ENCODE results near the gene GDF2.

GDF2 gene

DNA sequence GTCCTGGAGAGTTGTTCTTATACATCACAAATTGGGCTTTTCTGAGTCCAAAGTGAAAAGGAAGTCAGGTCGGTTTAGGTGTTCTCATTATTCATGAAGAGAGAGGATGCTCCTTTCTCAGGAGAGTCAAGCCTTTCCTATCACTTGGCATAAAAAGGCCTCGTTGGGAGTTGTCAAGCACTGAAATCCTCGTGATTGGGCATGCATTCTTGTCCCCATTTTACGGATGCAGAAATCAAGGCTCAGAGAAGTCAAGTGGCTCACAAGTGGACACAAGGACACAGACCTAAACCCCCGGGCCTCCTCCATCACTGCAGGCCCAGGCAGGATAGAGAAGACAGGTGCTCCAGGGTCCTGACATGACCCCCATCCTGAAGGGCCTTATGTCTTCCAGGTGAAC, 34.5 kb downstream of the GDF2 start:
- no peak for DNase-seq

- no peak for DNase-seq
Measured at GRCh38 chr10:47357131-47357582, 34.9 kb downstream of the GDF2 start.

DNA sequence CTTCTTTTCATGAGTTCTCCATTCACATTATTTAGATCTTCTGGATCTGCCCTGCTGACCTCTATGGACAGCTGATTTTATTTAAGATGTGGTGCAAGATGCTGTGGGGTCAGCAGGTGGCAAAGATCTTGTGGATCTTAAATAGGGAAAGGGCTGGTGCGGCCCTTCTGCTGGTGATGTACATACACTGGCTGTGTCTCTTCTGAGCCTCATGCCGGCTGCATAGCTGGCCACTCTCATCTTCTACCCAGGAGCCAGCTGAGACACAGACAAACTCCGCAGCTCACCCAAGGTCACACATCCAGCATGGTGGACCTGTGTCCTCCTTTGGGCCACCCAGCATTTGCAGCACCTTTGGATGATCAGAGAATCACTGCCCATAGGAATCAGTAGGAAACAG, 35.7 kb downstream of the GDF2 start:
- DNase-seq, result no peak

GRCh38 chr10:47358457-47358856, 36.2 kb downstream of the GDF2 start:
- DNase-seq, result no peak

- DNase-seq, result no peak
Measured at GRCh38 chr10:47359101-47359500, 36.8 kb downstream of the GDF2 start.

DNA sequence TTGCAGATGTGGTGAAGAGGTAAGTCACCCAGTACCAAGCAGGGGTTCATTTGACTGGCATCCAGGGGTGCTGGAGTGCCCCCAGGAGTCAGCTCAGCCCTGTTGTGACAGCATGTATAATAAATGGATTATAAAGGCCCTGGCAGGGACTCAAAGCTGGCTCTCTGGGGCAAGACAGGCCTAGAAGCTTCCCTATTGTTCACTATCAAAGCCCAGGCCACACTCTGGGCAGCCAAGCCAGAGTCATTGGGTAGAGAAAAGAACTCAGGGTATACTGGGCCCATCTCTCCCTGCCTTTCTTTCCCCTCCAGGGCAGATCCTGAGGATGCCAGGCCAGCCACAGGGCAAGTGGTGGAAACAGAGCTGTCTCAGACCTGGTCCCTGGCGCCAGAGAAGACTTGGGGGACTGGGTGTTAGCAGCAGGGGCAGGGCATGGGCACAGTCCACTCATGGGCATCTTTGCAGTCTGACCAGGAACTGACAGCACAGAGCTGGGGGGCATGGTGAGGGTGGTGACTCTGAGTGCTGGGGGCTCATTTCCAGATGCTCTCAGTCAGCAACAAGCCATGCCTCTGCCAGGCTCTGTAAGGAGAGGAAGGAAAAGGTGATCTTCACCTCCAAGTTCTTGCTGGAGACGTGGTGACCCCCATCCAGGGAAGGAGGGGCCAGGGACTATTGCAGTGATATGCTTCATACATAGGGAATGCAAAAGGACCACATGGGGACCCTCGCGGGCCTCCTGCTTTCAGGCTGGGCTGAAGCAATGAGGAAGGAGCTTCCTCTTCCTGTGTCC, 37.6 kb downstream of the GDF2 start:
- no peak for DNase-seq

DNA sequence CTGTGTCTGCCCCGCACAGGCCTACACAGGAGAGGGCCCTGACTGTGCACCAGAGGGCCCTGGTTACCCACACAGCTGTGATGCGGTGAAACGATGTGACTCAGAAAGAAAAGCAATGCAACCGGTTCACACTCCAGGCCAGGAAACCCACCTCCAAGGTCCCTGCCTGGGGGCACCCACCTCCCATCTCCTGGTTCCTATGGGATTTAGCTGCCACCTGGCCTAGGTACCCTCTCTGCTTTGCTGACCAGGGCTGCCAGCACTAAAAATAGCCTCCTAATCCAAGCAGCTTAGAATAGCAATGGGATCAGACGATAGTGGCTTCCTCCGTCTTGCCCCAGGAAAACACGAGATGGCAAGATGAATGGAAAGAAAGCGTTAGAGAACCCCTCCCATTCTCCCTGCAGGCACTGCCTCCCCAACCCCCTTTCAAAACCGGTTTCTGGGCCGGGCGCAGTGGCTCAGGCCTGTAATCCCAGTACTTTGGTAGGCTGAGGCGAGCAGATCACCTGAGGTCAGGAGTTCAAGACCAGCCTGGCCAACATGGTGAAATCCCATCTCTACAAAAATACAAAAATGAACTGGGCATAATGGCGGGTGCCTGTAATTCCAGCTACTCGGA, 38.3 kb downstream of the GDF2 start:
- DNase-seq, result no peak

DNA sequence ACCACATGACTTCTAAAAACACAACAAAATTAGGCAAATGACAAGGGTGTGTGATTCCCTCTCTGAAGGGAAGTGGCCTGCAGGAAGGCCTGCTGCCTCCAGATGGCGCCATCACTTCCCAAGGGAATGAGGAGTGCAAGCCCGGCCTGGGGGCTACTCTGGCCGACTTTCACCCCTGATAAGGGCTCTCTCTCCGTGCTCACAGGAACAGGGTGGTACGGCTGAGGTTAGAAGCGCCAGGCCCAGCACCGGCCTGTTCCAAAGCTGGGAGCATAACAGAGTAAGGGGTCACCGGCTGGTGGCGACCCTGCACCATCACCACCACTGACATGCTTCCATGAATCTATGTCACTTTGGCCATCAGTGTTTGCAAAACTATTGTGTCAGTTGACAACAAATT, 39.0 kb downstream of the GDF2 start:
- peak; percentile 57 to 74 (median 66) for DNase-seq

- DNase-seq, result no peak
Measured at GRCh38 chr10:47362199-47362598, 39.9 kb downstream of the GDF2 start.

GRCh38 chr10:47363781-47364180, 41.5 kb downstream of the GDF2 start:
- no peak for DNase-seq

- DNase-seq, result no peak
Measured at GRCh38 chr10:47364366-47364765, 42.1 kb downstream of the GDF2 start.

DNA sequence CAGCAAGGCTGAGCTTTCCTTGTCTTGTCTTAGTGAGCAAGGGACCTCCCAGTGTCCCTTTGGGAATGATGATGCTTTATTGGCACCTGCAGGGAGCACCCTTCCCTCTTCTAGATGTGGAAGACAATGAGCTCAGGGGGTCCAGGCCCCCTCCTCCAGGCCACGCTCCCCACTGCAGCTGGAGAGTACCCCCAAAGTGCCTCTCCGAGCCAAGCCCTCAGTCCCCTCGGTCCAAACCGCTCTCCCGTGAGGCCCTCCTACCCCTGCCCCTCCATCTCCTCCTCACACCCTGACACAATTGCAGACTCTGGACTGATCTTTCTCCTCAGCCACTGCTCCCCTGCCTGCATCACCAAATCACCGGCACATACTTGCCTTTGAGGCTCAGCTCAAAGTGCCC, 42.7 kb downstream of the GDF2 start:
- no peak for DNase-seq

- no peak for DNase-seq
Measured at GRCh38 chr10:47365431-47366180, 43.4 kb downstream of the GDF2 start.

DNA sequence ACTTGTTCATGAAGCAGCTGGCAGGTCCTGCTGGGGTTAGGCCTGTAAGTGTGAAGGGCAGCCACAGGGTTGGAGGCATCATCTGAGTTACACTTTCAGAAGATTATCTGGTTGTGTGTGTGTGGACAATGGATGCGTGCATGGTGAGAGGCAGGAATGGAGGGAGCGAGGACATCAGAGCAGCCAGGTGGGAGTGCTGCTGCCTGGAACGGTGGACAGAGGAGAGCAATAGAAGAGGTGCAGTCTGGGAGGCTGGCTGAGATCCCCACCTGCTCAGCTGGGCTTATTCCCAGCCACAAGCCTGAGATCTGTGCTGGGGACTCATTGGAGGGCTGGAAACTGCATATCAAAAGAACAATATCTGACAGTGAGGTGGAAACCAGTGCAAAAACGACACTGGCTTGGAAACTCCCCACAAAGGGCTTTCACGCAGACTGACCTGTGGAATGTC, 44.0 kb downstream of the GDF2 start:
- no peak for DNase-seq

GRCh38 chr10:47366731-47367460, 44.6 kb downstream of the GDF2 start:
- no peak for DNase-seq

GRCh38 chr10:47367646-47368045, 45.4 kb downstream of the GDF2 start:
- no peak for DNase-seq

- no peak for DNase-seq
Measured at GRCh38 chr10:47368431-47369180, 46.4 kb downstream of the GDF2 start.

DNA sequence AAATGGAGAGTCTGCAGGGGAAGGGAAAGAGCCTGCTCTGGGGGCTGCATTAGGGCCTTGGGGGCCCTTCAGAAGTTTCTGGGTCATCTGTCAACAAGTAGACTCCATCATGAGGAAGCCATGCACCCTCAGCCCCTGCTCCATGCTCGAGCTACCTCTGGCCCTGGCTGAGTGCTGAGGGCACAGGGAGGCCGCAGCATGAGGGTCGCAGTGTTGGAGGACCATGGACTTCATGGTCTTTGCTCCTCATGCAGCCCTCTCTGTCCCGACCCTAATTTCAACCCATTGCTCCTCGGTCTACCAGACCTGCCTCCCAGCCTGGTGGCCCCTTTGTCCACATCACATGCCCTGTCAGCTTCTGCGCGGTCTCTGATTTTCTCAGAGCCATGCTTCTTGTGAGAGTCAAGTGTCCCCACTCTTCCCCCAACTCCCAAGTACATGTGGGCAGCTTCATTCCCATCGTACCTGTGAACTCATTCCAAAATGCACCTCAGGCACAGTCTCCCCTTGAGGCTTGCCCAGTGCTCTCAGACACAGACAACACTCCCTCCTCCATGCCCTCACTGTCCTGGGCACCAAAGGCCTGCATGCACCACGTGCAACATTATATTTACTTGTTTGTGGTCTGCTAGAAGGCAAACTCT, 47.1 kb downstream of the GDF2 start:
- DNase-seq, result no peak

GRCh38 chr10:47370015-47370767, 47.9 kb downstream of the GDF2 start:
- DNase-seq, result no peak

- DNase-seq, result no peak
Measured at GRCh38 chr10:47370878-47371277, 48.6 kb downstream of the GDF2 start.
